Hindlimb muscle (tissue), 1 donor: ENCODE data around the gene SPSB4. TPM values are rescaled to one million over a fixed set of nuclear protein-coding genes. Genes with fewer than 3 reads are reported as not detected.

Source experiments
- DNase-seq: peaks from one replicate; pipeline ENCODE4 v3.0.0-alpha.2; 2013
- polyA plus RNA-seq: library from polyadenylated mRNA; unstranded; fragments of 120-200 nt; gene quantifications from one replicate; pipeline ENCODE4 v1.2.1, GENCODE V29; 2013; ENCODE audit not compliant: insufficient read length

Gene SPSB4
- polyA plus RNA-seq, 1 donor = 18.7 TPM

GRCh38 chr3:141152801-141153678 lies 101.9 kb downstream of the SPSB4 start:
- no peak for DNase-seq

GRCh38 chr3:141153679-141153966 lies 102.5 kb downstream of the SPSB4 start:
- no peak for DNase-seq

GRCh38 chr3:141164852-141165251 lies 113.7 kb downstream of the SPSB4 start:
- DNase-seq = peak; percentile 47

GRCh38 chr3:141167681-141168080 lies 116.5 kb downstream of the SPSB4 start:
- DNase-seq = no peak

- no peak for DNase-seq
Measured at GRCh38 chr3:141170678-141171295, 119.6 kb downstream of the SPSB4 start.

GRCh38 chr3:141174674-141175073 lies 123.5 kb downstream of the SPSB4 start:
- no peak for DNase-seq

GRCh38 chr3:141176775-141177174 lies 125.6 kb downstream of the SPSB4 start:
- no peak for DNase-seq

- peak; percentile 18 for DNase-seq
Measured at GRCh38 chr3:141178026-141178425, 126.9 kb downstream of the SPSB4 start.

GRCh38 chr3:141178551-141178950 lies 127.4 kb downstream of the SPSB4 start:
- DNase-seq = peak; percentile 8

- DNase-seq = no peak
Measured at GRCh38 chr3:141179983-141180382, 128.8 kb downstream of the SPSB4 start.

- no peak for DNase-seq
Measured at GRCh38 chr3:141181196-141181595, 130.0 kb downstream of the SPSB4 start.

GRCh38 chr3:141181819-141182218 lies 130.7 kb downstream of the SPSB4 start:
- no peak for DNase-seq

GRCh38 chr3:141183606-141184005 lies 132.5 kb downstream of the SPSB4 start:
- no peak for DNase-seq

GRCh38 chr3:141184430-141184829 lies 133.3 kb downstream of the SPSB4 start:
- DNase-seq = no peak

GRCh38 chr3:141191097-141191749 lies 140.1 kb downstream of the SPSB4 start:
- no peak for DNase-seq

GRCh38 chr3:141192345-141192744 lies 141.2 kb downstream of the SPSB4 start:
- DNase-seq = peak; percentile 95

- no peak for DNase-seq
Measured at GRCh38 chr3:141193066-141193830, 142.1 kb downstream of the SPSB4 start.

Other genes with a start within 250 kb of the SPSB4 start
- gene SLC25A36, start 109.5 kb upstream of the SPSB4 start, polyA plus RNA-seq = 72.8 TPM
- 16.7 TPM for gene PXYLP1, start 180.5 kb downstream of the SPSB4 start, polyA plus RNA-seq